B cell (primary cell): ENCODE data around the gene C5orf15. TPM values are rescaled to one million over a fixed set of nuclear protein-coding genes. Genes with fewer than 3 reads are reported as not detected.

Experiments
- ATAC-seq: fragments of 200-7000 bp; cut with Tn5 transposase; one replicate; pipeline ENCODE4 v1.10.0; 2021; ENCODE audit warnings: low read depth, mild to moderate bottlenecking, moderate number of reproducible peaks, moderate library complexity
- CTCF ChIA-PET: fragments of 350-600 bp; sonication (Branson Sonifier 250); formaldehyde crosslinking; loops from one replicate; lab custom pipeline; 2021; ENCODE audit warnings: antibody characterized with exemption, inconsistent platforms; lab: Charles Lee
- POLR2A ChIA-PET: fragments of 350-600 bp; sonication (Branson Sonifier 250); formaldehyde crosslinking; loops from one replicate; lab custom pipeline; 2021; ENCODE audit warnings: antibody characterized with exemption; lab: Charles Lee
- DNase-seq: peaks from one replicate; pipeline ENCODE4 v3.0.0; 2013
- H2AFZ ChIP-seq: 2 replicates; pipeline ENCODE4 v1.6.1; 2012; ENCODE audit warnings: mild to moderate bottlenecking, low read depth, low read length; ENCODE audit not compliant: insufficient read depth, poor library complexity, severe bottlenecking
- H3K27ac ChIP-seq, 2 donors: 1 replicate in 1 of 2; 2 replicates in 1 of 2; pipeline ENCODE4 v1.5.1; 2012 to 2013; ENCODE audit warnings: low read length in 2 of 2, mild to moderate bottlenecking in 2 of 2, moderate library complexity in 1 of 2
- H3K27me3 ChIP-seq, 4 experiments: fragments of 200-600 bp in 1 of 4; sonication (generic) in 1 of 4; replicated peaks in 1 of 4; 1 replicate in 2 of 4; 2 replicates in 2 of 4; pipeline versions ENCODE4 v1.6.1 to v1.7.0; 2013 to 2016; ENCODE audit warnings: low read length in 3 of 4, mild to moderate bottlenecking in 2 of 4, mixed read lengths in 1 of 4, moderate library complexity in 1 of 4; ENCODE audit not compliant: insufficient read depth in 4 of 4, control insufficient read depth in 3 of 4; ENCODE audit errors: control extremely low read depth in 1 of 4
- H3K36me3 ChIP-seq, 2 experiments: replicated peaks in 1 of 2; 1 replicate in 1 of 2; 2 replicates in 1 of 2; pipeline versions ENCODE4 v1.6.1 to v1.7.1; 2013; ENCODE audit warnings: low read length in 1 of 2; ENCODE audit not compliant: insufficient read depth in 2 of 2, control insufficient read depth in 1 of 2; ENCODE audit errors: control extremely low read depth in 1 of 2, extremely low read depth in 1 of 2
- H3K4me1 ChIP-seq, 2 donors: fragments of 200-600 bp in 1 of 2; sonication (generic) in 1 of 2; 1 replicate in 1 of 2; 2 replicates in 1 of 2; pipeline versions ENCODE4 v1.5.1 to v1.6.1; 2013 to 2017; ENCODE audit warnings: low read length in 2 of 2; ENCODE audit not compliant: control insufficient read depth in 2 of 2, insufficient read depth in 2 of 2
- H3K4me2 ChIP-seq: replicated peaks from 2 replicates; pipeline ENCODE3; 2012; ENCODE audit warnings: mild to moderate bottlenecking, low read depth, low read length; ENCODE audit not compliant: poor library complexity, severe bottlenecking
- H3K4me3 ChIP-seq, 5 experiments: fragments of 200-600 bp in 1 of 5; sonication (generic) in 1 of 5; 1 replicate in 3 of 5; 2 replicates in 2 of 5; pipeline versions ENCODE4 v1.5.1 to v1.7.0; 2011 to 2016; ENCODE audit warnings: low read length in 4 of 5, mild to moderate bottlenecking in 4 of 5, low read depth in 2 of 5, control low read depth in 1 of 5, moderate library complexity in 1 of 5; ENCODE audit not compliant: insufficient read depth in 1 of 5; ENCODE audit errors: control extremely low read depth in 1 of 5, extremely low read depth in 1 of 5
- H3K79me2 ChIP-seq: fragments of 200-600 bp; sonication (generic); one replicate; pipeline ENCODE4 v1.6.0; 2016; ENCODE audit warnings: low read length; ENCODE audit not compliant: control insufficient read depth, insufficient read depth
- H3K9ac ChIP-seq: fragments of 200-600 bp; sonication (generic); 2 replicates; pipeline ENCODE4 v1.6.1; 2017; ENCODE audit warnings: mild to moderate bottlenecking, low read length, moderate library complexity
- H3K9me3 ChIP-seq, 3 donors: one replicate each; pipeline versions ENCODE4 v1.6.1 to v1.7.1; 2013; ENCODE audit warnings: low read length in 2 of 3; ENCODE audit not compliant: control insufficient read depth in 2 of 3, insufficient read depth in 1 of 3; ENCODE audit errors: control extremely low read depth in 1 of 3
- H4K20me1 ChIP-seq: 2 replicates; pipeline ENCODE4 v1.6.0; 2012; ENCODE audit warnings: mild to moderate bottlenecking, low read length; ENCODE audit not compliant: insufficient read depth, control insufficient read depth, poor library complexity, severe bottlenecking
- H3K27ac Mint-ChIP-seq: one replicate; pipeline ENCODE4 v1.8.0; 2021; ENCODE audit warnings: mixed read lengths
- H3K27me3 Mint-ChIP-seq: one replicate; pipeline ENCODE4 v1.8.0; 2021; ENCODE audit warnings: mixed read lengths
- H3K4me1 Mint-ChIP-seq: one replicate; pipeline ENCODE4 v1.8.0; 2021; ENCODE audit warnings: mixed read lengths
- H3K4me3 Mint-ChIP-seq: one replicate; pipeline ENCODE4 v1.8.0; 2021; ENCODE audit warnings: mixed read lengths
- H3K9me3 Mint-ChIP-seq: one replicate; pipeline ENCODE4 v1.8.0; 2022; ENCODE audit warnings: mixed read lengths; ENCODE audit not compliant: insufficient read depth
- CTCF ChIP-seq: fragments of 200-600 bp; IDR thresholded peaks from one replicate; pipeline ENCODE4 v1.8.0; 2022; ENCODE audit warnings: antibody characterized with exemption, mild to moderate bottlenecking
- EZH2 ChIP-seq: IDR thresholded peaks from 2 replicates; pipeline ENCODE4 v1.6.1; 2012; ENCODE audit warnings: borderline replicate concordance, low read depth, mild to moderate bottlenecking, moderate library complexity, low read length; ENCODE audit not compliant: insufficient read depth, poor library complexity, severe bottlenecking
- WGBS: methylation state at CpG from one replicate; pipeline ENCODE4 v1.1.5; 2013; ENCODE audit warnings: missing lambda C conversion rate; ENCODE audit not compliant: insufficient coverage; 5-methylcytosine and 5-hydroxymethylcytosine counted together
- intact Hi-C: fragments of 100-400 bp; cut with micrococcal nuclease; formaldehyde crosslinking; loops from one replicate; pipeline ENCODE4 v1.10.0; 2022
- polyA plus RNA-seq: library from polyadenylated mRNA; depleted of rRNA; stranded (reverse); fragments of >200 nt; gene quantifications from 2 replicates; pipeline ENCODE4 v1.2.3, GENCODE V29; 2012
- total RNA-seq, 2 donors: library from RNA; stranded (reverse); fragments of 120-200 nt in 1 of 2; gene quantifications; 1 replicate in 1 of 2; 2 replicates in 1 of 2; pipeline versions ENCODE4 v1.2.3 to v1.2.4, GENCODE V29; 2013 to 2022

The C5orf15 gene
- total and polyA plus RNA-seq, 2 donors (not counting 1 experiment from before 2014, with no cell fraction given): 22.7 to 28.2 TPM

GRCh38 chr5:133914434-133914833 is 54.0 kb downstream of the C5orf15 start:
- no peaks in the 10 kb centered on the region for H3K79me2 ChIP-seq
- no peaks in the 10 kb centered on the region for H3K9me3 ChIP-seq
- H3K36me3 ChIP-seq: no peaks in the 10 kb centered on the region
- peaks cover 12% of the 10 kb centered on the region in 2 donors for H3K4me1 ChIP-seq
- H3K27ac Mint-ChIP-seq: no peak overlapping the region
- H2AFZ ChIP-seq: no peak overlapping the region
- WGBS: 100% methylated on average over 3 of the region's 3 CpGs
- no peak overlapping the region for H3K4me3 ChIP-seq
- TF ChIP-seq EZH2: no peak
- TF ChIP-seq CTCF: no peak
- POLR2A ChIA-PET: no interaction called here
- CTCF ChIA-PET: interaction anchor here (1.1 to 1.8 kb wide), 3 partner anchors 8 to 30 kb away, joined by 3 to 5 read pairs (median 5); no protein-coding TSS in a partner anchor
- no peak overlapping the region for H3K9ac ChIP-seq
- intact Hi-C loops: no loop called here
- H3K27me3 ChIP-seq: no peaks in the 10 kb centered on the region
- H3K9me3 Mint-ChIP-seq: no peaks in the 10 kb centered on the region
- ATAC-seq (no peak), DNase-seq (no peak)
- H4K20me1 ChIP-seq: no peaks in the 10 kb centered on the region
- H3K27ac ChIP-seq: no peak overlapping the region
- no peak overlapping the region for H3K4me3 Mint-ChIP-seq
- no peaks in the 10 kb centered on the region for H3K27me3 Mint-ChIP-seq
- peaks cover 28% of the 10 kb centered on the region for H3K4me1 Mint-ChIP-seq
- H3K4me2 ChIP-seq: no peak overlapping the region

GRCh38 chr5:133913413-133914155 is 54.8 kb downstream of the C5orf15 start:
- Histone ChIP-seq H2AFZ (no peak overlapping the region), H3K27me3 (no peaks in the 10 kb centered on the region), H3K79me2 (no peaks in the 10 kb centered on the region), H3K27ac (no peak overlapping the region), H3K4me2 (no peak overlapping the region), H3K36me3 (no peaks in the 10 kb centered on the region), H4K20me1 (no peaks in the 10 kb centered on the region), H3K4me3 (no peak overlapping the region), H3K9me3 (no peaks in the 10 kb centered on the region), H3K4me1 (peaks cover 9 to 10% of the 10 kb centered on the region in 2 donors), H3K9ac (no peak overlapping the region)
- intact Hi-C loops: no loop called here
- ATAC-seq (no peak), DNase-seq (no peak)
- ChIA-PET CTCF (interaction anchor here (0.7 to 1.1 kb wide), 2 partner anchors 17 to 22 kb away, joined by 3 read pairs; no protein-coding TSS in a partner anchor), POLR2A (no interaction called here)
- TF ChIP-seq CTCF (no peak), EZH2 (no peak)
- Mint-ChIP-seq H3K9me3 (no peaks in the 10 kb centered on the region), H3K4me3 (no peak overlapping the region), H3K27me3 (no peaks in the 10 kb centered on the region), H3K27ac (no peak overlapping the region), H3K4me1 (peaks cover 29% of the 10 kb centered on the region)
- 100% methylated on average over 1 of the region's 8 CpGs for WGBS
